HG03457 (cell line): ENCODE results near the gene PSMD1.
"Not testable (repeated sequence)": the region's sequence is repeated elsewhere in the genome, so short reads cannot be mapped to it uniquely, and the experiment has no call there.

ENCODE experiments used
- ATAC-seq: cut with Tn5 transposase; IDR thresholded peaks from one replicate; pipeline ENCODE4 v1.9.1; 2021; ENCODE audit warnings: moderate number of reproducible peaks; ENCODE audit not compliant: unreplicated experiment

The PSMD1 gene

DNA sequence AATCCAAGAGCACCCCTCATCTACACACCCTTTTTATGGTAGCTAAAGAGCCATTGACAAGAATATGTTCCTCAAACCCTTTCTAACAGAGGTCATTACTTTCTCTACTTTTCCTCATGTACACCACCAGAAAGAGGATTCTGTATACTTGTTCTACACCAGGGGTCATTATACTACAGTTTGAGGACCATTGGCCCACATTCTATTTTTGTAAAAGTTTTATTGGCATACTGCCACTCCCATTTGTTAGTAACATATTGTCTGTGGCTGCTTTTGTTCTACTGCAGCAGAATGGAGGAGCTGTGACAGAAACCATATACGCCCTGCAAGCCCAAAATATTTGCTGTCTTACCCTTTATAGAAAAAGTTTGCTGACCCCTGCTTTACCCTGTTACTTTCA lies 53.9 kb downstream of the PSMD1 start:
- ATAC-seq = no peak

DNA sequence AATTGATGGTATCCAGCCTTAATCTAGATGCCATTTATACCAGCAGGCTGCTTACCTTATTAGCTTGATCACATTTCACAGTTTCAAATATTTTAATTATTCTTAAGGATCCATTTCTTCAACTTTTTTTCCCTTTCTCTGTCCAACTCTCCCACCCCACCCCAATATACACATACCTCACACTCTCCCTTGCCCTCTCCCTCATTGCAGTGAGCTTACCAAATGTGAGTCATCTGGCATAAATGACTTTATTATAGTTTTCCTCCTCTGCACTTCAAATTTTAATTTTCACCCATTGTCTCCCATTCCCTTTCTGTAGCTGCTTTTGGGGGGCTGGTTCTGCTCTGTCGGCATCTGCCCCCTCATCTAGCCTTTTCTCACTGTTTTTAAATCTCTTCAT lies 55.3 kb downstream of the PSMD1 start:
- ATAC-seq = no peak

DNA sequence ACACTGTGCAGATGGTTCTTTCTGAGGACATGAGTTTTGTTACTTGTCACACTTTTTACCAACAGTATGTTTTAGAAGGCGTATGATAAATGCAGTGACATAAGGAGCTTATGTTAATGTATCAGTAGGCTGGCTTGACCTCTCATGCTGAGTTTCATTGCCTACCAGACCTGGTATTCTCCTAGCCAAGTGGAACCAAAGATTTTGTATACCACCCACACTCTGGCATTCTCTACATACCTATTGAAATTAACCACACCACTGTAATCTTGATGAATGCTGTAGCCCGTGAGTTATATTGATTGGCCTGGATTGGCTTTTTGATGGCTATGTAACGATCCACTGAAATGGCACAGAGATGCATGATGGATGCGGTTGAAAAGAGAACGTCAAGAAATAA lies 56.8 kb downstream of the PSMD1 start:
- ATAC-seq = no peak

DNA sequence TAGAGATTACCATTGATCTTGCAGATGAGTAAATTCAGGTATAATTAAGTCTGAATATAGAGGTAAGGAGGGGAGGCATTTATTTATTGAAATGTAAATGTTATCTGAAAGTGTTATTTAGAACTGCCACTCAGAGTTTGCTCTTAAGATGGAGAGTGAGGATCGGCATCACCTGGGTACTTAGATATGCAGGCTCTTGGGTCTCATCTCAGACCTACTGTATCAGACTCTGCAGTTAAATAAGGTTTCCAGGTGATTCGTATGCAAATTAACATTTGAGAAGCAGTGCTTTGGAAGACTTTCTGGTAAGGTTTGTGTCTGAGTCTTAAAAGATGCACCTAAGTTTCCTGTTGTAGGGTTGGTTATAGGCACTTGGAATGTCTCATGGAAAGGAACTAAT lies 59.0 kb downstream of the PSMD1 start:
- ATAC-seq = no peak

DNA sequence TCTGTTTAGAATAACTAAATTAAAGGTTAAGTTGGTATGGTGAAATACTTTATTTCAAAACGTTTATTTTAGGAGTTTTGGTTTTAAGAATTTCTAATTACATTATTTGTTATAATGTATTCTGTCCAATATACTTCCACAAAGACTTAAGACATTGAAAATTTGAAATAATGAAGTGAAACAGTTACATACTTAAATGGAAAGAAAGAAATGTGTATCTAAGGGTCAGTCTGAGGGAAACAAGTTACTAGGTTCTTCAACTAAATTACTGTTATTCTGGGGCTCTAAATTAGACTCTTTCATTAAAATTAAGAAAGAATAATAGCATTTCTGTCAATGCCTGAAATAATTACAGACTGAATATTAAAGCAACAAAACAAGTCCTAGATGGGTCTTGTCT lies 60.5 kb downstream of the PSMD1 start:
- no peak for ATAC-seq

DNA sequence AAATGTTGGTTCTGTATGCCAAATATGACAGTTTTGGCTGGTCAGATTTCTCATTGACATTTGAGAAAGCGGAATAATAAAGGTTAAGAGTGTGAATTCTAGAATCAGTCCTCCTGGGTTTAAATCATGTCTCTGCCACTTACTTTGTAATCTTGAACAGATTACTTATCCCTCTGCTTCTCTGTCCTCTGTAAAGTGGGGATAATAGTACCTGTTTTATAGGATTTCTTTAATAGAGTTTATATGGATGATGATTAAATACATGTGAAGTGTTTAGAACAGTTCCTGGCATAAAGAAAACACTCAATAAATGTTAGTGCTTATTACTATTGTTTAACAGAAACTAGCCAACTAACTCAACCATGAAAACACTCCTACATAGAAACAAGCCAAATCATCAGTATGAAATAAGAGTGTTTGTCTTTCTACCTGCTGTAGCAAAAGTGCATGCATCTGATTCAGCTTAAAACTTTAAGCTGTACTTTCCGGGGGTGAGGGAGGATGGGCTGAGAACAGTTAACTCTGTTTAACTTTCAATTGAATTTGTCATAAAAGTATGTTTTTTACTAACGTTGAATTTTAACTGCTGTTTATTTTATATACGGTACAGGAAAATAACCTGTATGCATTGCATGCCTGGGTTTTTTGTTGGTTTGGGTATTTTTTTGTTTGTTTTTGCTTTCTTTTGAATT lies 61.4 kb downstream of the PSMD1 start:
- no peak for ATAC-seq

DNA sequence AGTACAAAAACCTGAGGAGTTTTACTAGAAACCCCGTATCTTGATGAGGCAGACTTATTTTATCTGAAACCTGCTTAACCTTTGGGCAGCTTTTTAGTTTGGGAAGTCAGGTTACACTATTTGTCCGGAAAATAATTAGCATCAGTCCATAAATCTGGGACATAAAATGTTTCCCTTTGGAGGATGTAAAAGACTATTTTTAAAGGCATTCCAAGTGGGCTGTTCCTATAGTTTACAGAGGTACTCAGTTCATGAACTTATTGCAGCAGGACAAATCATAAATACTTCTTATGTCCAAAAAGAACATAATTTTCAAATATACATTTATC lies 61.9 kb downstream of the PSMD1 start:
- no peak for ATAC-seq

DNA sequence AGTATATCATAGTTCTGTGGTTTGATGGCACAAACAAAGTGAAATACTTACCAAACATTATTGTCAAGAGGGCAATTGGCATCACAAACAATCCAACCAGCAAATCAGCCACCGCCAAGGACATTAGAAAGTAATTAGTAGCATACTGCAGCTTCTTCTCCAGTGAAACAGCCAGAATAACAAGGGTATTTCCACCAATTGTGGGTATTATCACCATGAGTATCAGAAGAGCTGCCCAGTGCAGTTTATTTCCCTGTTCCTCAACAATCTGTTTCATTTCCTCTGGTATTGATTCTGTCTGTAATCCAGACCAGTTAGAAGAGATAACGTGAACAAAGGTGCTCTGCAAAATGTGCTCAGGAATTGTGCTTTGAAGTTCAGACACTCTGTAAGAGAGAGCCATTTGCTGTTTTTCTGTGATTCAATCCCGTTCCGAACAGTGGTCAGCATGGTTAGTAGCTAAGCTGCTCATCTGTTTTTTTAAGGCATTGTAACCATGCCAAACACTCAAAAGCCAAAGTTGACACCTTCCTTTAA lies 66.8 kb downstream of the PSMD1 start:
- no peak for ATAC-seq

DNA sequence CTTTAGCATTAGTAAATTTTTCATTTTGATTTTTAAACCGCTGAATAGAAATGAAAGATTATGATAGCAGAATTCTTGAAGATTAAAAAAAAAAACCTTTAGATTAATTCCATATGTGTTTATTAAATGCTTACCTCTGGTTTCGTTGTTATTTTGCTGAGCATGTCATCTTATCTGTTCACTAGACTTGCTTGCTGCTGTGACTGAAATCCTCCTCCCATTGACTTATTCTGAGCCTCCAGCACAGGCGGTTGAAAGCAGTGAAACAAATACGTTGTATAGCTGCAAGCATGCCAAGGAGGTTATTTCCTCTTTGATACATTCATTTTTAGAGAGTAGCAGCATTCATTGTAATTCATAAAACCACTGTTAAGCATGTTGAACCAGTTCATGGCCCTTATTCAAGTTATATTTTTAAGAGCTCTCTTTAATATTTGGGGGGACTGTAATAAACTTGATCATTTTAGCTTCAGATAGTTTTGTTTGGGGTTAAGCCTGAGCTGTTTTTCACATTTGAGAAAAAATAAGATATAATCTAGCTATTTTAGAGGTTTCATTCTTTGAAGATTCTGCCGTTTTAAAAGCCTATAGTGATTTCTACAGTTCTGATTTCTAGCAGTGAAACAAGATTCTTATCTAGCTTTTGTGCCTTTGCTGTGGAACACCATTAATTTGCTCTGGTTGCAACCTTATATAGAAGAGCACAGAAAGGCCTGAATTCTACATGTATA lies 68.3 kb downstream of the PSMD1 start, which contains the start of gene HTR2B:
Gene HTR2B, minus strand, starts transcription at position 205 of the 731 bp plus-strand sequence. CDS start 1,278 bp downstream, outside the sequence.
- no peak for ATAC-seq

DNA sequence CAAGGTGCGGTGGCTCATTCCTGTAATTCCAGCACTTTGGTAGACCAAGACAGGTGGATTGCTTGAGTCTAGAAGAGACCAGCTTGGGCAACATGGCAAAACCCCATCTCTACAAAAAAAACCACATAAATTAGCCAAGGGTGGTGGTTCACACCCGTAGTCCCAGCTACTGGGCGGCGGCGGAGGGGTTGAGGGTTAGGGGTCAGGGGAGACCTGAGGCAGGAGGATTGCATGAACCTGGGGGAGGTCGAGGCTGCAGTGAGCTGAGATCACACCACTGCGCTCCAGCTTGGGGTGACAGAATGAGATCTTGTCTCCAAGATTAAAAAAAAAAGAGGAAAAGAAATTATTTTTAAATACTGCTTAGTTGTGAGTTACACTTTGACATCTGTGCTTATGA lies 69.5 kb downstream of the PSMD1 start:
- no peak for ATAC-seq

DNA sequence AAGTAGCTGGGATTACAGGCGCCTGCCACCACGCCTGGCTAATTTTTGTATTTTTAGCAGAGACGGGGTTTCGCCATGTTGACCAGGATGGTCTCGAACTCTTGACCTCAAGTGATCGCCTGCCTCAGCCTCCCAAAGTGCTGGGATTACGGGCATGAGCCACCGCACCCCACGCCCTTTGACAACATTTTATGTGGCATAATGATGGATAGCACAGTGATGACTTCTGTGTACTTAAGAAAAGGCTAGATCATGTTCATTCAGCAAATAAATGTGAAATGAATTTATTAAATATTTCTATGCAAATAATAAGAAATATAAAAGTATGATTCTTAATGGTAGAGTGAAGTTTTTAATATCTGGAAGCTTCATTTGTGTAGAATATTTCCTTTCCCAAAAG lies 70.8 kb downstream of the PSMD1 start:
- ATAC-seq = no peak

DNA sequence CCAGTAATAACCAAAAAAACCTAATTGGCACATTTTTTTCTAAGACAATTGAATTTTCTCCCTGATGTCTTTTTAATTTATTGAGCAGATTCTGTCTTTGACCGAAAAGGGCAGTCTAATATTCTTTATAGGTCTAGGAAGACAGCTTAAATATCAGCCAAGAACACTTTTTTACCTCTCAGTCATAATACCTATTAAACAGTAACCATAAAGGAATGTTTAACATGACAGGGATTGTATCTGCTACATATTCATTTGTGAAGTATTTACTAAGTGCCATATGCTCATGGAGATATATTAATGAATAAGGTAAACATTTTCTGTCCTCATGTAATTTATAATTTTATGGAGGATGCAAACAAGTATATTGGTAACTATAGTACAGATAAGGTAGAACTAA lies 71.3 kb downstream of the PSMD1 start:
- ATAC-seq = no peak

DNA sequence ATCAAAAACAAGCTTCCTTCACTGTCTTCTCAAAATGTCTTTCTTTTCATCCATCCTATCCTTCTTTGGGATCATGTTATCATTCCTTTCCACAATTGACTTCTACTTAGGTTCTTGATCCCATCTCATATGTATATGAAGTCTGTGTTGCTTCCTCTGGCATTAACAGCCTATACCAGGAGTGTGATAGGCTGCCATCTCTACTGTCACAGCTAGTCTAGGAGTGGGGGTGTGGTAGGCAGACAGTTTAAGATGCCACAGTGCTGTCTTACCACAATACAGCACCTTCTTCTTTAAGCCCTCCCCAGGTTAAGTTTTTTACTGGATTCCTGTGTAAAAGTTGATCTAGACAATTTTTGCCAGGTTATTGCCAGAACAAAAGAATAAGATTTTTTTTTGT lies 71.9 kb downstream of the PSMD1 start:
- no peak for ATAC-seq

DNA sequence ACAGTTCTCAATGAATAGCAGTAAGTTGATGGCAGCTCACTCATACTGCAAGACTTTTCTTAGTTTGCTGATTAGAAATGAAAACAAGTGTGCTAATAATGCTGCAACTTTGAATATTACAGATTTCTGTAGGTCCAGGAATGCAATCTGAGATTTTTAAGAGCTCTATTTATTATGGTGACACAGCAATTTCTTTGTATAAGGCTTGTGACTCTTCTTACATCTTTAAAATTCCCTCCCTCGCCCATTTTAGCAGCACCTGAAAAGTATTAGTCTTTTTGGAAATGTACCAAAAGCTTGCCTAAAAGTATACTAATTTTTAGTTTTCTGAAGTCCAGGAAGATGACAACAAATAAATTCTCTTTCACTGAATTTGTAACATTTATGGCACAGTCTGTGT lies 72.5 kb downstream of the PSMD1 start:
- ATAC-seq = no peak

DNA sequence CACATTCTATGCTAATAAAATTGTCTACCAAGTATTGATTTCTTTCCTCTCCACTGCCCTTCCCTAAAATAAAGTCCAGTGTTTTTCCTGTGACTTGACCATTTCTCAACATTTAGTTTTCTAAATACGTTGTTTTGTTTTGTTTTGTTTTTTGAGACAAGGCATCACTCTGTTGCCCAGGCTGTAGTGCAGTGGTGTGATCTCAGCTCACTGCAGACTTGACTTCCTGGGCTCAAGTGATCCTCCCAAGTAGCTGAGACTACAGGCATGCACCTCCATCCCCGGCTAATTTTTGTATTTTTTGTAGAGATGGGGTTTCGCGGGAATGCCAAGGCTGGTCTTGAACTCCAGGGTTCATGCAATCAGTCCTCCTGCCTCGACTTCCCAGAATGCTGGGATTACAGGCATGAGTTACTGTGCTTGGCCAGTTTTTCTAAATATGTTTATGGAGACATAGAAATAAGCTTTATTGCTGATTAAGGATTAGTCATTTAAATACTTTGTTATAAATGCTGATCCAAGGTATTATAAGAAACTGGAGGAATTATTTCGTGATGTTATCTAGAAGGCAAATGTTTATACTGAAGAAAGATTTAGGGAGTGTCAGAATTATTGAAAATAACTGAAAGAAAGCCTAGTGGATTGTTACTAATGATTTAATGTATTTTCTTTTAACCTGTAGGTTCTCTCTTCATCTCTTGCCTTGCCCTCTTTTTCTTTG lies 73.8 kb downstream of the PSMD1 start:
- ATAC-seq = no peak

DNA sequence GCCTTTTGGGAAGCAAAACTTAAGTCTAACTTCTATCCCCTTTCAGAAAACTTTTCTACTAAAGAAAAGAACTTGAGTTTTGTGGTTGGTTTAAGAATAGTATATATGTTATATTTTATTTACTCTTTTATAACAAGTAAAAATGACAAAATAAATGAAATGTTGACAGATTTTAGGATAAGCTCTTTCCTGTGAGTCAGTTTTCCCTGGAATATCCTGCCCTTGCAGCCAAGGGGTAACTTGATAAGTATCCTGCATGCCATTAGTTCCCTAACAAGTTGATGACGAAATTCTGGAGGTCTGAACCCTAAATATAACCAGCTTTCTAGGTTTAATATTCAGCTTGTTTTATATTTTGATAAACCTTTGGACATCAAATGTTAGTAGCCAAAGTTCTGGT lies 75.5 kb downstream of the PSMD1 start:
- no peak for ATAC-seq

DNA sequence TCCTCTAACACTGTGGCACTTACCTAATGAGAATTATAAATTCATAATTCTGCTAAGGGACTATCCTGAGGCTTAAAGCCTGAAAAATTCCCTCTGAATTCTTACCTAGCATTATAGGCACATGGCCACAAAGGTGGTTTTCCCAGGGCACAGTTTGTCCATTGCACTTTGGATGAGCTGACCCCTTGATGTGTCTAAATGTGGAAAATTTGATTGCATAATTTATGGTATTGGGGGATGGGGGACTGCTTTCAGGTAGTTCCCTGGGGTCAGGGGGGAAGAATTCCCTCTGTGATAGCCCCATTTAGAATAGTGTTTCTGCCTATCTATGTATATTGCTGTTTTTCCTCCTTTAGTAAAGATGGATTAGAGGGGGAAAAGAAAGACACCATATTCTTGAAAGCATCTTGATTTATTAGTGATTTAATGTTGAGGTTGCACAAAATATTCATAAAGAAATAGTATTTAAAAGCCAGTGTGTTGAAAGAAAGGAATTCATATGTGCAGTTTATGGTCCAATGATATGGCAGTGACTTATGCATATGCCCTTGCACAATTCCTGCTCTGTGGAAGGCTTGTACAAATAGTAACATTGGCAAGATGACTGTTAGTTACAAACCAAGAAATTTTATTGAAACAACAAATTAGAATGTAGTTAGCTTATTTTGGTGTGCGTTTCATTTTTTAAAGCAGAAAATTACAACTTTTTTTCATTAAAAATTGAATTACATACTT lies 76.9 kb downstream of the PSMD1 start:
- ATAC-seq = no peak

DNA sequence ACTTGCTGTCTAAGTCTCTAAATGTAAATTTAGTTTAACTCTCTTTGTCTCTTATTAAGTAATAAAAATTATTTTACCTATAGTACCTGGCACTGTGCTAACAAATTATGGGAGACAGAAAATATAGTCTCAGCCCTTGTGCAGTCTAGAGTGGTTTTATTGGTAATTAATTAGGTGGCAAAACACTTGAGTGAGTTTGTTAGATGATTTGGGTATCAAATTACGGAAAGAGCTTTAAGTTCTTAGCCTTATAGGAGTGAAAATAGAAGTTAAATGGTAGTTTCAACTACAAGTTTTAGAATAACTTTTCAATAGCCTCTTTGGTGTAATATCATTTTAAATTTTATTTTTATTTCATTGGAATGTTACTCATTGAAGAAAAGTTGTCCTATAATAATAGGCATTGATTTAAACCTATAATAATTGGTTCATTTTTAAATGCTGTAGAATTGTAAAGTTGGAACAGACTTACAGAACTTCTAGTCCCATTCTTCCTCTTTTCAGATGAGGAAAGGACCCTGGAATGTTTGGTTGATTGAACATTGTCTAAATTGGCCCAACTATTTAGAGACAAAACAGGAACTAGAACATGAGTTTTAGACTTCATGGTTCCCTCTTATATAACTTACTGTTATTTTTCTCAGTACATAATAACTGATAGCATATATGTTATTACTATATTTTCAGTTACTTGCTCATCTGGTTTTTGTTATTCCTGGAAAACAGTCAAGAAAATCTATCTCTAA lies 78.4 kb downstream of the PSMD1 start:
- no peak for ATAC-seq

DNA sequence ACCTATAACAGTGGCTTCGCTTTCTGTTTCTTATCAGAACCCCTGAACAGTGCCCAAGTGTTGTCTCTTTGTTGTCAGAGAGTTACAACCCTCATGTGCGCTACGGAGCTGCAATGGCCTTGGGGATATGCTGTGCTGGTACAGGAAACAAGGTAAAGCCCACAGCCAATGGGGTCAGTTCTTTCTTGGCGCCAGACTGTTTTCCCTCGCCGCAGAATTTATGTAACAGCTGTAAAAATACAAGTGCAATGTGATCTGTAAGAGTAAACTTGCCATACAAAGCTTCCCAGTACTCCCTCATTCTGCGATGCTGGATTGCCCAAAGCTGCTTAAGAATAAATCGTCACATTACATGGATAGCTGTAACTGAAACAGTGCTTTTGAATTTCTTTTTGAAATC lies 82.0 kb downstream of the PSMD1 start:
- no peak for ATAC-seq

DNA sequence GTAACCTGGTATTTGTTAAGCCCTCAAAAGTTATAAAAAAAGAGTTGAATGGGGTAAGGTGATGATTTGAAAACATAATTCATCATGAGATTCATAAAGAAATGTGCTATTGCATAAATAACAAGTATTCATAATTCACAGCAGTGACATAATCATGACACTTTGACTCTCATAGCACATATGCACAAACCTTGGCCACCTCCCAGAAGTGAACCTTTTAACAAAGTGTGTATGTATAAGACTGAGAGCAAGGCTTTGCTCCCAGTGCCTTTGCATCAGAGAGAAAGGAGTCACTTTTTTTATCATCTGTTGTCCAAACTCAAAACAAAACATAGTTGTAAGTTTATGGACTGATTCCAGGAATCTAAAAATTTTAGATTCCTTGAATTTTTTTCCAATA lies 83.1 kb downstream of the PSMD1 start:
- ATAC-seq = no peak

DNA sequence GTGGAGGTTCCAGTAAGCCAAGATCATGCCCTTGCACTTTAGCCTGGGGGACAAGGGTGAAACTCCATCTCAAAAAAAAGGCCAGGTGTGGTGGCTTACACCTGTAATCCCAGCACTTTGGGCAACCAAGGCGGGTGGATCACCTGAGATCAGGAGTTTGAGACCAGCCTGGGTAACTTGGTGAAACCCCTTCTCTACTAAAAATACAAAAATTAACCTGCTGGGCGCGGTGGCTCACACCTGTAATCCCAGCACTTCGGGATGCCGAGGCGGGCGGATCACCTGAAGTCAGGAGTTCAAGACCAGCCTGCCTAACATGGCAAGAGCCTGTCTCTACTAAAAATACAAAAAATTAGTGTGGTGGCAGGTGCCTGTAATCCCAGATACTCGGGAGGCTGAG lies 84.1 kb downstream of the PSMD1 start:
- not testable (repeated sequence) for ATAC-seq
